ENCODE results near the gene TRIM54.

DNA sequence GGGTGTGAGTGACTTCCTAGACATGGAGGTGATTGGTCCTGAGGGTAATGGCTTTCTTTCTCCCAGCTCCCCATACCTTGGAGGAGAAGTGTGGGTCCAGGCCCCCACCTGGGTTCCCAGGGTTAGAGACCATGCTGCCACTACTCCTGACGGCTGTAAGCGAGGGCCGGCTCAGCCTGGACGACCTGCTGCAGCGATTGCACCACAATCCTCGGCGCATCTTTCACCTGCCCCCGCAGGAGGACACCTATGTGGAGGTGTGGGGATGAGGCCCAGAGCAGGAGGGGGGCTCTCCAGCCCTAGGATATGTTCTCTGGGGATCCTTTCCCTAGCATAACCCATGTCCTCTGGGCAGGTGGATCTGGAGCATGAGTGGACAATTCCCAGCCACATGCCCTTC, 43.3 kb upstream of the TRIM54 start:
- TF ChIP-seq POLR2A (IDR thresholded peaks at IDR 0.05) (no peak), CTCF (IDR thresholded peaks at IDR 0.05) (no peak), EP300 (IDR thresholded peaks at IDR 0.05) (no peak)

All from ovary (tissue), 3 donors.